Measurements from ENCODE around the gene CTBP2. TPM values are rescaled to one million over a fixed set of nuclear protein-coding genes. Genes with fewer than 3 reads are reported as not detected.

The CTBP2 gene
- total and polyA plus RNA-seq, 8 donors: 21.4 to 60.8 (median 31.1) TPM

DNA sequence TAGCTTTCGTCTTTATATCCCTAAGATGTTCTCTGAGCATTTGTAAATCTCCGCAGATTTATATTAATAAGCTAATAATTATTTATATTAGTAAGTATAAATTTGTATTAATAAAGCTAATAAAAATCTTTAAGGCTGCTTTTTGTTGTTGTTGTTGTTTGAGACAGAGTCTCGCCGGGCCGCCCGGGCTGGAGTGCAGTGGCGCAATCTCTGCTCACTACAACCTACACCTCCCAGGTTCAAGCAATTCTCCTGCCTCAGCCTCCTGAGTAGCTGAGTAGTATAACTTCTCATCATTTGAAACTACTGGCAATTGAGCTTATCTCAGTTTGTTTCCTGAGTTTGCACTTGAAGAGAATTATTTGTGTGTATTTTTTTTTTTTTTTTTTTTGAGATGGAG is 223.6 kb downstream of the CTBP2 start:
- DNase-seq (no peak), ATAC-seq (no peak), FAIRE-seq (no peak)
- 96 to 98% methylated on average over 7 of the region's 7 CpGs for WGBS, 2 donors
- Histone ChIP-seq H3K27ac (no peak overlapping the region), H3K4me3 (no peak overlapping the region), H3K36me3 (no peaks in the 10 kb centered on the region), H3K4me1 (peaks cover 8 to 17% (median 12%) of the 10 kb centered on the region in 3 donors), H3K27me3 (no peaks in the 10 kb centered on the region), H3K9me3 (no peaks in the 10 kb centered on the region)
- TF ChIP-seq, protein P1, sequence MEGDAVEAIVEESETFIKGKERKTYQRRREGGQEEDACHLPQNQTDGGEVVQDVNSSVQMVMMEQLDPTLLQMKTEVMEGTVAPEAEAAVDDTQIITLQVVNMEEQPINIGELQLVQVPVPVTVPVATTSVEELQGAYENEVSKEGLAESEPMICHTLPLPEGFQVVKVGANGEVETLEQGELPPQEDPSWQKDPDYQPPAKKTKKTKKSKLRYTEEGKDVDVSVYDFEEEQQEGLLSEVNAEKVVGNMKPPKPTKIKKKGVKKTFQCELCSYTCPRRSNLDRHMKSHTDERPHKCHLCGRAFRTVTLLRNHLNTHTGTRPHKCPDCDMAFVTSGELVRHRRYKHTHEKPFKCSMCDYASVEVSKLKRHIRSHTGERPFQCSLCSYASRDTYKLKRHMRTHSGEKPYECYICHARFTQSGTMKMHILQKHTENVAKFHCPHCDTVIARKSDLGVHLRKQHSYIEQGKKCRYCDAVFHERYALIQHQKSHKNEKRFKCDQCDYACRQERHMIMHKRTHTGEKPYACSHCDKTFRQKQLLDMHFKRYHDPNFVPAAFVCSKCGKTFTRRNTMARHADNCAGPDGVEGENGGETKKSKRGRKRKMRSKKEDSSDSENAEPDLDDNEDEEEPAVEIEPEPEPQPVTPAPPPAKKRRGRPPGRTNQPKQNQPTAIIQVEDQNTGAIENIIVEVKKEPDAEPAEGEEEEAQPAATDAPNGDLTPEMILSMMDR (IDR thresholded peaks at IDR 0.05): no peak
- intact Hi-C loops (cut with DNase I): no loop called here

DNA sequence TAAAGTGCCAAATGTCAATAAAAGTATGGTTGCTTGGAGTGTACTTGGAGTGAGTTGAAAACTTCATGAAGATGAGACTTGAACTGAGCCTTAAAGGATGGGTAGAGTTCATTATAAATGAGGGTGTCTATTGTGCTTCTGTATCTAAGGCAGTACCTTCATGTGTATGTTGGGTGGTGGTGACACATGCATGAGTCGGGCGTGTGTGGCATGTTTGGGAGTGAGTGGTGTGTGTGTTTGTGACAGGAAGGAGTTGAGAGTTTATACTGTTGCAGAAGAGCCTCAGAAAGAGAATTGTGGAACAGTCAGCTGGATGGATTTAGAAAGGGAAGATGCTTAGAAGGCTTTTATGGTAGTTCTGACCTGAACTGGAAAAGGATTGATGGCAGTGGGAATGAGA is 224.4 kb downstream of the CTBP2 start:
- Histone ChIP-seq H3K4me3 (no peak overlapping the region), H3K4me1 (peaks cover 8 to 17% (median 12%) of the 10 kb centered on the region in 3 donors), H3K36me3 (no peaks in the 10 kb centered on the region), H3K27me3 (no peaks in the 10 kb centered on the region), H3K9me3 (no peaks in the 10 kb centered on the region), H3K27ac (no peak overlapping the region)
- DNase-seq (no peak), ATAC-seq (no peak), FAIRE-seq (no peak)
- WGBS, 2 donors: 89 to 93% methylated on average over 2 of the region's 2 CpGs
- intact Hi-C loops (cut with DNase I): no loop called here
- TF ChIP-seq, protein P1 (IDR thresholded peaks at IDR 0.05): no peak

Small RNAs within 50 kb of the gene (microRNA-seq; reads per million reads assigned to microRNA genes)
- gene MIR4296: 0 to 0.29 reads per million in 2 donors

Other genes with a start within 250 kb of the CTBP2 start
- 10 to 100 TPM in 1 of 6 donors, 1 to 10 TPM in 5; 5.8 to 12.2 (median 7.7) TPM for gene ZRANB1, start 218.4 kb downstream of the CTBP2 start, total RNA-seq
- 1 to 10 TPM; 4.3 to 8.7 TPM for gene ZRANB1, start 218.4 kb downstream of the CTBP2 start, polyA plus RNA-seq